ENCODE measurements around the gene CLEC17A.
"Not testable (repeated sequence)": the region's sequence is repeated elsewhere in the genome, so short reads cannot be mapped to it uniquely, and the experiment has no call there.

The CLEC17A gene

DNA sequence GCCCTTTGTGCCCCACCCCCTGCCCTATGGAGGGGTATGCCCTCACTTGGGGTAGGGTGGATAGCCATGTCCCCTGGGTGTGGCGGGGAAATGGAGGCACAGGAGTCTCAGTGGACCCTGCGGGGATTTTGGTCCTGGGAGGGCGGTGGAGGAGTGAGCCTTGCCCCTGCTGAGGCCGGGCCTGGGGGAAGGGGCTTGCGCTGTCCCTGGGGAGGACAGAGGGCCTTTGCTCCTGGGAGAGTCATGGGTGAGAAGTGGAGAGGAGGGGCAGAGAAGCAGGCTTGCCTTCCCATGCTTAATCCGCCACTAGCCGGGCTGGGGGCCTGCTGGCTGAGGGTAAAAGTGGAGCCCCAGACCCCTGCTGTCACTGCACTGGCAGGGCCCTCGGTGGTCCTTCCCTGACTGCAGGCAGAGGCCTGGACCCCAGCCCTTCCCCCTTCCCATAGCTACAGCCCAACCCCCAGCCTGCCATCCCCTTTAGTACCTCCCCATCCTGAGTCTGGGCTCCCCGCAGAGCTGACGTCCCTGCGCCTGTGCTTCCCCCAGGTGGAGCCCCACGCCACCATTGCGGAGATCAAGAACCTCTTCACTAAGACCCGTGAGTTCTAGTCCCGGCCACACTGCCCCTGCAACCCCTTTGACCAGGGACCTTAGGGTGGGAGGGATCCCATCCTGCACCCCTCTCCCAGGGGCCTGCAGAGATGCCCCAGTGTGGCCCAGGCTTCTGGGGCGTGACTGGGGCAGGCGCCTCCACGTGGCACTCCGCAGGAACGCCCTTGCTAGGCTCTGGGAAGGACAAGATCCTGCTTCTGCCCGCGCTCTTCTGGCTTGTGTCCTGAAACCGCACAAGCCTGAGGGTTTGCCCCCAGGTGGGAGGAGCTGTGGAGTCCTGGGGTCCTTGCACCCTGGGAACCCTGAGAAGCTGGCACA, 20.0 kb upstream of the CLEC17A start:
- H3K14ac ChIP-seq (ENCODE audit: low read length in 2 of 2): no peak overlapping the region
- H4K91ac ChIP-seq (ENCODE audit: low read length): no peak overlapping the region
- H3K27me3 ChIP-seq (ENCODE audit: control insufficient read depth in 1 of 2, insufficient read depth in 1 of 2, low read length in 2 of 2): no peaks in the 10 kb centered on the region
- DNase-seq: no peak
- H3K18ac ChIP-seq (ENCODE audit: low read depth in 1 of 2, low read length in 2 of 2): no peak overlapping the region
- H3K79me1 ChIP-seq (replicated peaks; ENCODE audit: low read length, poor library complexity, severe bottlenecking): peaks cover 43% of the 10 kb centered on the region
- H3K4ac ChIP-seq (ENCODE audit: low read depth in 1 of 2, low read length in 2 of 2): no peak overlapping the region
- peaks cover 50% of the 10 kb centered on the region for H3K4me1 ChIP-seq (ENCODE audit: control insufficient read depth, insufficient read depth, low read depth, low read length)
- H2BK5ac ChIP-seq (ENCODE audit: low read depth, low read length, poor library complexity, severe bottlenecking): no peak overlapping the region
- H3K36me3 ChIP-seq (ENCODE audit: control insufficient read depth in 1 of 2, insufficient read depth in 2 of 2, low read depth in 1 of 2, low read length in 2 of 2): peaks cover 18 to 55% of the 10 kb centered on the region in 2 experiments
- H3K23ac ChIP-seq (ENCODE audit: low read length in 2 of 2): no peak overlapping the region
- no peak overlapping the region for H4K8ac ChIP-seq (ENCODE audit: low read length)
- no peak overlapping the region for H2AFZ ChIP-seq (ENCODE audit: low read depth, low read length)
- no peak overlapping the region for H3K27ac ChIP-seq (ENCODE audit: low read length, poor library complexity, severe bottlenecking)
- WGBS: 84% methylated on average over 23 of the region's 23 CpGs
- no peak overlapping the region for H2BK12ac ChIP-seq (ENCODE audit: low read length in 2 of 2)
- H3K4me2 ChIP-seq (ENCODE audit: low read length, poor library complexity, severe bottlenecking): no peak overlapping the region
- no peaks in the 10 kb centered on the region for H3K9me3 ChIP-seq (ENCODE audit: control insufficient read depth, low read length)
- peak overlapping the region; percentile 81 for H2AK5ac ChIP-seq (ENCODE audit: low read length, severe bottlenecking)
- no peak overlapping the region for H2BK120ac ChIP-seq (ENCODE audit: low read depth, low read length)
- peak overlapping the region; percentile 84 for H3K9ac ChIP-seq (ENCODE audit: low read length)
- H3K4me3 ChIP-seq (ENCODE audit: insufficient read depth in 1 of 2, low read depth in 1 of 2, low read length in 2 of 2): no peak overlapping the region
- H2BK15ac ChIP-seq (ENCODE audit: low read depth, poor library complexity, severe bottlenecking): peak overlapping the region; percentile 26

DNA sequence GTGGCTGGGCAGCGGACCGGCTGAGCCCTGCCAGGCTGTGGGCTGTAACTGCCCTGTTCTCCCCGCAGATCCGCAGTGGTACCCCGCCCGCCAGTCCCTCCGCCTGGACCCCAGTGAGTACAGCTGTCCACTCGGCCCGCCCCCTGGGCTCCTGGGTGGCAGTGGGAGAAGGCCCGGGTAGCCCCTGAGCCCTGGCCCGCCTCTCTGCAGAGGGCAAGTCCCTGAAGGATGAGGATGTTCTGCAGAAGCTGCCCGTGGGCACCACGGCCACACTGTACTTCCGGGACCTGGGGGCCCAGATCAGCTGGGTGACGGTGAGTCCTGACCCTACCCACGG, 19.3 kb upstream of the CLEC17A start:
- H3K4me1 ChIP-seq (ENCODE audit: control insufficient read depth, insufficient read depth, low read depth, low read length): peaks cover 44% of the 10 kb centered on the region
- H3K23ac ChIP-seq (ENCODE audit: low read length in 2 of 2): no peak overlapping the region
- H3K4ac ChIP-seq (ENCODE audit: low read depth in 1 of 2, low read length in 2 of 2): no peak overlapping the region
- H4K8ac ChIP-seq (ENCODE audit: low read length): no peak overlapping the region
- H3K27me3 ChIP-seq (ENCODE audit: control insufficient read depth in 1 of 2, insufficient read depth in 1 of 2, low read length in 2 of 2): no peaks in the 10 kb centered on the region
- H3K9me3 ChIP-seq (ENCODE audit: control insufficient read depth, low read length): no peaks in the 10 kb centered on the region
- no peak overlapping the region for H3K4me3 ChIP-seq (ENCODE audit: insufficient read depth in 1 of 2, low read depth in 1 of 2, low read length in 2 of 2)
- no peak for DNase-seq
- H2AFZ ChIP-seq (ENCODE audit: low read depth, low read length): no peak overlapping the region
- no peak overlapping the region for H2BK12ac ChIP-seq (ENCODE audit: low read length in 2 of 2)
- H4K91ac ChIP-seq (ENCODE audit: low read length): no peak overlapping the region
- no peak overlapping the region for H2BK5ac ChIP-seq (ENCODE audit: low read depth, low read length, poor library complexity, severe bottlenecking)
- no peak overlapping the region for H3K18ac ChIP-seq (ENCODE audit: low read depth in 1 of 2, low read length in 2 of 2)
- H3K9ac ChIP-seq (ENCODE audit: low read length): no peak overlapping the region
- H2AK5ac ChIP-seq (ENCODE audit: low read length, severe bottlenecking): no peak overlapping the region
- peaks cover 18 to 60% of the 10 kb centered on the region in 2 experiments for H3K36me3 ChIP-seq (ENCODE audit: control insufficient read depth in 1 of 2, insufficient read depth in 2 of 2, low read depth in 1 of 2, low read length in 2 of 2)
- 98% methylated on average over 16 of the region's 16 CpGs for WGBS
- no peak overlapping the region for H2BK15ac ChIP-seq (ENCODE audit: low read depth, poor library complexity, severe bottlenecking)
- H2BK120ac ChIP-seq (ENCODE audit: low read depth, low read length): no peak overlapping the region
- no peak overlapping the region for H3K4me2 ChIP-seq (ENCODE audit: low read length, poor library complexity, severe bottlenecking)
- no peak overlapping the region for H3K27ac ChIP-seq (ENCODE audit: low read length, poor library complexity, severe bottlenecking)
- H3K79me1 ChIP-seq (replicated peaks; ENCODE audit: low read length, poor library complexity, severe bottlenecking): peaks cover 47% of the 10 kb centered on the region
- H3K14ac ChIP-seq (ENCODE audit: low read length in 2 of 2): no peak overlapping the region

DNA sequence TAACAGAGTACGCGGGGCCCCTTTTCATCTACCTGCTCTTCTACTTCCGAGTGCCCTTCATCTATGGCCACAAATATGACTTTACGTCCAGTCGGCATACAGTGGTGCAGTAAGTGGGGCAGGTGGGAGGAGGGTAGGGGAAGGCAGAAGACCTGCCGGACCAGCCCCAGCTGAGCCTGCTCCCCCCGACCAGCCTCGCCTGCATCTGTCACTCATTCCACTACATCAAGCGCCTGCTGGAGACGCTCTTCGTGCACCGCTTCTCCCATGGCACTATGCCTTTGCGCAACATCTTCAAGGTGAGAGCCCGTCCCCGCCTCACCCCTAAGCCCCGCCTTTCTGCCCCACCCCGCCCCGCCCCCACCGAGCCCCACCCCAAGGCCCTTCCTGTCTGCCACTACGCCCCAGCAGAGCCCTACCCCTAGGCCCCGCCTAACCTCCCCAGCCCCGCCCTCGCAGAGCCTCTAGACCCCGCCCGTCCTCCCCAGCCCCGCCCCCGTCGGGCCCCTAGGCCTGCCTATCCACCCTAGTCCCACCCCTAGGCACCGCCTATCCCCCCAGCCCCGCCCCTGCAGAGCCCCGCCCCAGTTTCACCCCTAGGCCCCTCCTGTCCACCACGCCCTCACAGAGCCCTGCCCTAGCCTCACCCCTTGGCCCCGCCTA, 18.8 kb upstream of the CLEC17A start:
- peaks cover 41% of the 10 kb centered on the region for H3K4me1 ChIP-seq (ENCODE audit: control insufficient read depth, insufficient read depth, low read depth, low read length)
- no peak overlapping the region for H2BK5ac ChIP-seq (ENCODE audit: low read depth, low read length, poor library complexity, severe bottlenecking)
- H4K8ac ChIP-seq (ENCODE audit: low read length): peak overlapping the region; percentile 32
- H3K4me2 ChIP-seq (ENCODE audit: low read length, poor library complexity, severe bottlenecking): no peak overlapping the region
- H2BK15ac ChIP-seq (ENCODE audit: low read depth, poor library complexity, severe bottlenecking): no peak overlapping the region
- DNase-seq: no peak
- no peak overlapping the region for H2AK5ac ChIP-seq (ENCODE audit: low read length, severe bottlenecking)
- H3K9me3 ChIP-seq (ENCODE audit: control insufficient read depth, low read length): no peaks in the 10 kb centered on the region
- H3K9ac ChIP-seq (ENCODE audit: low read length): no peak overlapping the region
- no peak overlapping the region for H4K91ac ChIP-seq (ENCODE audit: low read length)
- no peak overlapping the region for H3K4ac ChIP-seq (ENCODE audit: low read depth in 1 of 2, low read length in 2 of 2)
- H3K36me3 ChIP-seq (ENCODE audit: control insufficient read depth in 1 of 2, insufficient read depth in 2 of 2, low read depth in 1 of 2, low read length in 2 of 2): peaks cover 18 to 65% of the 10 kb centered on the region in 2 experiments
- no peak overlapping the region for H2BK12ac ChIP-seq (ENCODE audit: low read length in 2 of 2)
- no peak overlapping the region for H3K27ac ChIP-seq (ENCODE audit: low read length, poor library complexity, severe bottlenecking)
- no peak overlapping the region for H3K18ac ChIP-seq (ENCODE audit: low read depth in 1 of 2, low read length in 2 of 2)
- no peak overlapping the region for H2BK120ac ChIP-seq (ENCODE audit: low read depth, low read length)
- 84% methylated on average over 18 of the region's 33 CpGs for WGBS
- peaks cover 48% of the 10 kb centered on the region for H3K79me1 ChIP-seq (replicated peaks; ENCODE audit: low read length, poor library complexity, severe bottlenecking)
- no peak overlapping the region for H3K23ac ChIP-seq (ENCODE audit: low read length in 2 of 2)
- H3K14ac ChIP-seq (ENCODE audit: low read length in 2 of 2): no peak overlapping the region
- no peaks in the 10 kb centered on the region for H3K27me3 ChIP-seq (ENCODE audit: control insufficient read depth in 1 of 2, insufficient read depth in 1 of 2, low read length in 2 of 2)
- H2AFZ ChIP-seq (ENCODE audit: low read depth, low read length): no peak overlapping the region
- no peak overlapping the region for H3K4me3 ChIP-seq (ENCODE audit: insufficient read depth in 1 of 2, low read depth in 1 of 2, low read length in 2 of 2)

DNA sequence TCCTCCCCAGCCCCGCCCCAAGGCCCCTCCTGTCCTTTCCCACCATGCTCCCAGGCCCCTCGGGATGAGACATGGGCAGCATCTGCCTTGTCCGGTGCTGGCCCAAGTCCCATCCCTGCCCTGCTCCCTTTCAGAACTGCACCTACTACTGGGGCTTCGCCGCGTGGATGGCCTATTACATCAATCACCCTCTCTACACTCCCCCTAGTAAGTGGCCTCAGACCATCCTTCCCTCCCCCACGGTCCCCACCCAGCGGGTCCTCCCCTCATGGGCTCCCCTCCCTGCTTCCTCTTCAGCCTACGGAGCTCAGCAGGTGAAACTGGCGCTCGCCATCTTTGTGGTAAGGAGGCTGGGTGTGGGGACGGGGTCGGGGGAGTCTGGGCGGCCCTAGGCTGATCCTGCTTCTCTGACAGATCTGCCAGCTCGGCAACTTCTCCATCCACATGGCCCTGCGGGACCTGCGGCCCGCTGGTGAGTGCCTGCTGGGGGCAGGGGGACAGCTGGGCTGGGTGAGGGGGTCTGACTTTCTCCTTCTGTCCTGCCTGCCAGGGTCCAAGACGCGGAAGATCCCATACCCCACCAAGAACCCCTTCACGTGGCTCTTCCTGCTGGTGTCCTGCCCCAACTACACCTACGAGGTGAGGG, 18.1 kb upstream of the CLEC17A start:
- H2AFZ ChIP-seq (ENCODE audit: low read depth, low read length); H2BK15ac ChIP-seq (ENCODE audit: low read depth, poor library complexity, severe bottlenecking); H3K4ac ChIP-seq (ENCODE audit: low read depth in 1 of 2, low read length in 2 of 2); H3K4me2 ChIP-seq (ENCODE audit: low read length, poor library complexity, severe bottlenecking); H3K9me3 ChIP-seq (ENCODE audit: control insufficient read depth, low read length); H4K91ac ChIP-seq (ENCODE audit: low read length); H3K14ac ChIP-seq (ENCODE audit: low read length in 2 of 2); DNase-seq; H4K8ac ChIP-seq (ENCODE audit: low read length); H3K9ac ChIP-seq (ENCODE audit: low read length); H3K27me3 ChIP-seq (ENCODE audit: control insufficient read depth in 1 of 2, insufficient read depth in 1 of 2, low read length in 2 of 2); H2BK5ac ChIP-seq (ENCODE audit: low read depth, low read length, poor library complexity, severe bottlenecking); H2AK5ac ChIP-seq (ENCODE audit: low read length, severe bottlenecking); H3K23ac ChIP-seq (ENCODE audit: low read length in 2 of 2); H3K18ac ChIP-seq (ENCODE audit: low read depth in 1 of 2, low read length in 2 of 2); H3K4me3 ChIP-seq (ENCODE audit: insufficient read depth in 1 of 2, low read depth in 1 of 2, low read length in 2 of 2); H2BK120ac ChIP-seq (ENCODE audit: low read depth, low read length); H2BK12ac ChIP-seq (ENCODE audit: low read length in 2 of 2); H3K27ac ChIP-seq (ENCODE audit: low read length, poor library complexity, severe bottlenecking): not testable (repeated sequence)
- H3K4me1 ChIP-seq (ENCODE audit: control insufficient read depth, insufficient read depth, low read depth, low read length): peaks cover 40% of the 10 kb centered on the region
- 96% methylated on average over 15 of the region's 22 CpGs for WGBS
- H3K79me1 ChIP-seq (replicated peaks; ENCODE audit: low read length, poor library complexity, severe bottlenecking): peaks cover 49% of the 10 kb centered on the region
- peaks cover 18 to 71% of the 10 kb centered on the region in 2 experiments for H3K36me3 ChIP-seq (ENCODE audit: control insufficient read depth in 1 of 2, insufficient read depth in 2 of 2, low read depth in 1 of 2, low read length in 2 of 2)

Data from mesenchymal stem cell (in vitro differentiated cells and primary cell).